HepG2 (cell line): ENCODE measurements around the gene OSBPL9. TPM values are rescaled to one million over a fixed set of nuclear protein-coding genes. Genes with fewer than 3 reads are reported as not detected.

ENCODE experiments used
- HDAC1 ChIP-seq: sonication (generic); formaldehyde crosslinking; IDR thresholded peaks from 2 replicates; pipeline ENCODE4 v1.5.1; 2020; ENCODE audit warnings: mild to moderate bottlenecking, missing genetic modification reagents
- MTERF4 ChIP-seq: sonication (generic); formaldehyde crosslinking; IDR thresholded peaks from 2 replicates; pipeline ENCODE4 v1.8.0; 2023; ENCODE audit warnings: mild to moderate bottlenecking, missing genetic modification reagents
- PLSCR1 ChIP-seq: sonication (generic); formaldehyde crosslinking; IDR thresholded peaks from 2 replicates; pipeline ENCODE4 v1.5.0; 2020; ENCODE audit warnings: missing genetic modification reagents, mild to moderate bottlenecking, borderline replicate concordance
- ZBTB40 ChIP-seq, 2 experiments: fragments of 450-650 bp in 1 of 2; sonication (generic) in 1 of 2; formaldehyde crosslinking in 1 of 2; IDR thresholded peaks; 2 replicates each; pipeline versions ENCODE4 v1.6.1 to v1.8.0; 2016 to 2022; ENCODE audit warnings: antibody characterized with exemption in 1 of 2, mild to moderate bottlenecking in 1 of 2, missing genetic modification reagents in 1 of 2
- ZHX2 ChIP-seq, 2 experiments: sonication (generic) in 1 of 2; formaldehyde crosslinking in 1 of 2; IDR thresholded peaks; 2 replicates each; pipeline versions ENCODE4 v1.6.1 to v1.9.0; 2014 to 2022; ENCODE audit warnings: antibody characterized with exemption in 1 of 2, borderline replicate concordance in 1 of 2, inconsistent platforms in 1 of 2, low read depth in 1 of 2, missing genetic modification reagents in 1 of 2
- ZNF761 ChIP-seq: sonication (generic); formaldehyde crosslinking; conservative IDR thresholded peaks from 2 replicates; pipeline ENCODE4 v1.4.0; 2020; ENCODE audit warnings: mild to moderate bottlenecking, missing genetic modification reagents
- polyA plus RNA-seq, 8 experiments: library from polyadenylated mRNA; depleted of rRNA in 3 of 8; stranded (reverse) in 7 of 8; unstranded in 1 of 8; fragments of >200 nt; fragmentation: Illumina TruSeq in 4 of 8; extraction: Trizol in 4 of 8; gene quantifications; 2 replicates each; pipeline versions ENCODE4 v1.2.1 to v1.2.3, GENCODE V29; 2011 to 2016; ENCODE audit warnings: low read depth in 4 of 8, missing spikeins in 1 of 8, mixed read lengths in 1 of 8; ENCODE audit not compliant: insufficient read depth in 1 of 8
- total RNA-seq, 5 experiments: library from RNA; depleted of rRNA; stranded (reverse); fragments of >200 nt; fragmentation: Illumina TruSeq; extraction: Trizol; gene quantifications; 2 replicates each; pipeline ENCODE4 v1.2.3, GENCODE V29; 2016; ENCODE audit warnings: low read depth in 1 of 5

The OSBPL9 gene
- total and polyA plus RNA-seq, 2 of the 13 experiments (the other 11 are each of a cell fraction or from before 2014, with no cell fraction given), result 83.6 to 142 TPM

GRCh38 chr1:51690285-51690961 lies 73.5 kb downstream of the OSBPL9 start (continued):
- no peak for TF ChIP-seq ZBTB40 (IDR thresholded peaks at IDR 0.05)
- no peak for TF ChIP-seq ZBTB40 (CRISPR knock-in tag; IDR thresholded peaks at IDR 0.05)
- TF ChIP-seq MTERF4 (CRISPR knock-in tag), result no peak
- no peak for TF ChIP-seq ZNF761 (CRISPR knock-in tag)
- no peak for TF ChIP-seq ZHX2 (IDR thresholded peaks at IDR 0.05; ENCODE audit: low read depth)
- no peak for TF ChIP-seq ZHX2 (CRISPR knock-in tag; IDR thresholded peaks at IDR 0.05; ENCODE audit: borderline replicate concordance)
- TF ChIP-seq PLSCR1, result no peak
- TF ChIP-seq HDAC1 (CRISPR knock-in tag), result 0 out of 2 replicates have a peak, but pooled peaks have one; percentile 7
